ENCODE data around the gene ZFP36L1. TPM values are rescaled to one million over a fixed set of nuclear protein-coding genes. Genes with fewer than 3 reads are reported as not detected.

Gene ZFP36L1, protein sequence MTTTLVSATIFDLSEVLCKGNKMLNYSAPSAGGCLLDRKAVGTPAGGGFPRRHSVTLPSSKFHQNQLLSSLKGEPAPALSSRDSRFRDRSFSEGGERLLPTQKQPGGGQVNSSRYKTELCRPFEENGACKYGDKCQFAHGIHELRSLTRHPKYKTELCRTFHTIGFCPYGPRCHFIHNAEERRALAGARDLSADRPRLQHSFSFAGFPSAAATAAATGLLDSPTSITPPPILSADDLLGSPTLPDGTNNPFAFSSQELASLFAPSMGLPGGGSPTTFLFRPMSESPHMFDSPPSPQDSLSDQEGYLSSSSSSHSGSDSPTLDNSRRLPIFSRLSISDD
- total RNA-seq, result 151 TPM

DNA sequence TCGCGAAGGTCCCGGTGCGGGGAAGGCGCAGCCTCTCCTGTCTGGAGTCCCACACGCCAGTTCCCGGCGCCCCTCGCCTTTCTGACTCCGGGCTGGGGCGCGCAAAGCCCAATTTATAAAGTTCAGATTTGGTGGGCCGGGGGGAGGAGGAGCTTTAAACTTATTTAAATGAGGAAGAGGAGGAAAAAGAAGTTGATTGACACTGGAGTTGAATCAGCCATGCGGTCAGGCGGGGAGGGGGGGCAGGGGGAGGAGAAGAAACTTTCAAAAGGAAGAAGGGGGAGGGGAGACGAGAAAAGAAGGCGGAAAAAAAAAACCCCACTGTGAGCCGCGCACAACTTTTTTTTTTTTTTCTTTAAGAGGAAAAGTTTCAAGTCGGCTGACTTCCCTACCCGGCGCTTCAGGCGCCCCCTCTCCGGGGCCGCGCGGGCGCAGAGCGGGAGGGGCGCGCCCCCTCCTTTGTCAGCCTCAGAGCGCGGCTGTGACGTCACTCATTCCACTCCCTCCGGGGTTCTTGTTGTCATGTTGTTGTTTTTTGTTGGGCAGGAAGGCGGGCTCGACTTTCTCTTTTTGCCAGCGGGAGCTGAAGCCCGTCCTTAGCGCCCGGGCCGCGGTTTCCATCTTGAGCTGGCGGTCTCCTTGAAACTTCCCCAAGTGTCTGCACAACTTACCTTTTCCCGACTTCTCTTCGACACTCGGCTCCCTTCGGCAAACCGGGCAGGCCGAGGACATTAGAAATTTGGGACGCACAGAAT is at the start of gene ZFP36L1:
TSS of gene ZFP36L1 (minus strand) at position 89 of the 755 bp plus-strand sequence. CDS start 129 bp downstream, outside the sequence.
- peak; percentile 59 for ATAC-seq

DNA sequence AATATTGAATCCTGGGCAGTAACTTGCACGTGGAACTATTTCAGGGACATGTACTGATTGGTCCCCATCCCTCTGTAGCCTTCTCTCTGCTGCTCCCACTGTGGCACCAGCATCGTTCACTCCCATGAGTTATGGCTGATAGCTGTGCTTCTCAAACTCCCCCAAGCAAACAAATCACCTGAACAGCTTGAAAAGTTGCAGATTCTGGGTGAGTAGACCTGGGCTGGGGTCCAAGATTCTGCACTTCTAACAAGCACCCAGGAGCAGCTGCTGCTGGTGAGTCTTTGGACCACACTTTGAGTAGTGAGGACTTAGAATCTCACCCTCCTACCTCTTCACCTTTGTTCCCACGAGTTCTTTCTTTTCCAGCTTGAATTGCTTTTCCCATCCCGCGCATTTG is 49.4 kb upstream of the ZFP36L1 start:
- no peak for ATAC-seq

- ATAC-seq, result no peak
These were observed 48.3 kb upstream of the ZFP36L1 start for GRCh38 chr14:68841016-68841809.

DNA sequence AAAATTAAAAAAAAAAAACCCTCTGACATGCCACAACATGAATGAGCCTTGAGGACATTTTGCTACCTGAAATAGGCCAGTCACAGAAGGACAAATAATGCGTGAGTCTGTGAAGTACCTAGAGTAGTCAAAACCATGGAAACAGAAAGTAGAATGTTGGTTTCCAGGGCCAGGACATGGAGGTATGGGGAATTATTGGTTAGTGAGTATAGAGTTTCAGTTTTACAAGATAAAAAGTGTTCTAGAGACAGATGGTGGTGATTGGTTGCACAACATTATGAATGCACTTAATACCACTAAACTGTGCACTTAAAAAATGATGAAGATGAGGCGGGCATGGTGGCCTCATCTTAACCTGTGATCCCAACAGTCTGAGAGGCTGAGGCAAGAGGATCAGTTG is 47.6 kb upstream of the ZFP36L1 start:
- no peak for ATAC-seq

DNA sequence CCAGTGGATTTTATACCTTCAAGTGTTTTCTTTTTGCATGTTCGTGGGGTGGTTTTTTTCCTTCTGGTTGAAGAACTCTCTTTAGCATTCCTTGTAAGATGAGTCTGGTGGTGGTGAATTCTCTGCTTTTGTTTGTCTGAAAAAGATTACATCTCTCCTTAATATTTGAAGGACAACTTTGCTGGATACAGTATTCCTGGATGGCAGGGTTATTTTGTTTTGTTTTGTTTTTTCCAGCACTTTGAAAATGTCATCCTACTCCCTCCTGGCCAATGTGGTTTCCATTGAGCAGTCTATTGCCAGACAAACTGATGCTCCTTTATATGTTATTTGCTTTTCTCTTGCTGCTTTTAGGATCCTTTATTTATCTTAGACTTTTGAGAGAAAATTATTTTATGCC is 43.2 kb upstream of the ZFP36L1 start:
- no peak for ATAC-seq

- ATAC-seq, result no peak
These were observed 41.9 kb upstream of the ZFP36L1 start for GRCh38 chr14:68834816-68835215.

GRCh38 chr14:68828698-68829097 is 35.8 kb upstream of the ZFP36L1 start:
- no peak for ATAC-seq

GRCh38 chr14:68825729-68826128 is 32.9 kb upstream of the ZFP36L1 start:
- ATAC-seq, result no peak

DNA sequence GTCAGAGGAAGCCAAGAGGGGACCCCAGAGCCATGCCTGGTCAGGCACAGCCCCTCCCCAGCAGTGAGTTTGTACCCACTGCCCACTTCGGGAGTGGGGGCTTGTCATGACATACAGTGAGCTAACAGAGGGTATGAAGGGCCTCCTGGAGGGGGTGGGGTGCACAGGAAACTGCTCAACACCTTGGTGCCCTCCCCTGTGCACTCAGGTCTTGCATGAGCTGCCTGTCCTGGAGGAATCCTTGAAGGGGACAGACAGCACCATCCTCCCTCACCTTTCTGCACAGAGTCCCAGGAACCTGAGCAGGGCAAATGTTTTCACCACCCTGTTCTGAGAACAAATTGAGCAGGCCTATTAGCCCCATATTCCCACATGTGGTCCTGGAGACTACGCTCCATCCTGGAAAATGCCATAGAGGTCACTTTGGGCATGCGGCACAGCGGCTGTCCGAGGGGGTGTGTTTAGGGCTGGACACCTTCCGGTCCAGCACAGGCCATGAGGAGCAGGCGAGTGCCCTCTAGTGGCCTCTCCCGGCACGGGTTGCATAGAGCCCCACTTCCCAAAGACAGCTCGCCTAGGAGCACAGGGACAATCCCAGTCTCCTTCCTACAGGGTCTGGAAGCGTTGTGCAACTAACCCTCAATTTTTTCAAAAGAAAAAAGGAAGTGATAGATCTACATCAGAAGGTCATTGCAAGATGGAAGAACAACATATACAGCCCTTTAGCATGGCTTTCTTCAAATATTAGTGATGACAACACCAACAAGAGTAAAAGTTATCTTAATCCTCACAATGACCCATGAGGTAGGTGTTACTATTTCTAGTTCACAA is 31.9 kb upstream of the ZFP36L1 start:
- ATAC-seq, result peak; percentile 65

DNA sequence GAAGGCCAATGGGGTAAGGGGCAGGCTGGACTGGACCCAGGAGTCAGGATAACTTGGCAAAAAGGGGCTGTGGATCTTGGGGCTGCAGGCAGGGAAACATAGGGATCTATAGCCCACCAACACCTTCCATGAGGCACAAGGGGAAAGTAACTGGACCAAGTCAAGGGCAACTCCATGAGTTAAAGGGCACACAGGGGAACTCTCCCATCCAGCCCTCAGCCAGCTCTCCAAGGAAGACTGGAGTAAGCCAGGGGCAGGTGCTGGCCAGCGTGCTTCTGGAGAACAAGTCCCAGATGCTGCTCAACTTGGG is 31.3 kb upstream of the ZFP36L1 start:
- ATAC-seq, result no peak

GRCh38 chr14:68823434-68824206 is 30.8 kb upstream of the ZFP36L1 start:
- ATAC-seq, result no peak

GRCh38 chr14:68822926-68823325 is 30.1 kb upstream of the ZFP36L1 start:
- ATAC-seq, result no peak

DNA sequence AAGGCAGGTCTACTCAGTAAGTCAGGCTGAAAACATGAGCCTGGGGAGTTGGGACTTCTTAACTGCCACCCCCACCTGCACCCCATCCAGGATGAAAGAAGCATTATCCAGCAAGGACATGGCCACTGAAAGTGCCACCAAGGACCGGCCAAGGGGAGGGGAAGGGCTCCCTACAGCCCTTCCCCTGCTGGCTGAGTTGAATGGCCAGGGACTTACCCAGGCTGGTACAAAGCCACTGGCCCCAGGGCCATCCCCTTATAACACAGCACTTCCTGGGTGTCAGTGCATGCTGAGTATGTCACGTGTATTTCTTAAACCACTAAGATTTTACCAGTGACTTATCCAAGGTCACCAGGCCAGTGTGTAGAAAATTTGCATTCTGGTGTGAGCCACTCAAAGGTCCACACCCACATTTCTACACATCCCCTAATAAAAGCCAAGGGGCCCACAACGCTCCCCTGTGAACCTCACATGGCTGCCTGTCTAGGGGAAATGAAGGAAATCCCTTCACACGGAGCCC is 29.3 kb upstream of the ZFP36L1 start:
- ATAC-seq, result peak; percentile 22

GRCh38 chr14:68820999-68821683 is 28.3 kb upstream of the ZFP36L1 start:
- no peak for ATAC-seq

DNA sequence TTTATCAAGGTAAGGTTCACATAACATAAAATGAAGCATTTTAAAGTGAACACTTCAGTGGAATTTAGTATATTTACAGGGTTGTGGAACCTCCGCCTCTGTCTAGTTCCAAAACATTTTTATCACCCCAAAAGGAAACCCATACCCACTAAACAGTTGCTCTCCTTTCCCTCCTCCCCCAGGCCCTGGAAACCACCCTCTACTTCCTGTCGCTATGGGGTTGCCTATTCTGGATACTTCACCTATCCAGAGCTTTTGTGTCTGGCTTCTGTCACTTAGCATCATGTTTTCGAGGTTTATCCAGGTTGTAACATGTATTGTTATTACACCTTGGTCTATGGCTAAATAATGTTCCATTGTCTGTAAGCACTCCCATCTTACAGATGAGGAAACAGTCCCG is 27.7 kb upstream of the ZFP36L1 start:
- ATAC-seq, result no peak

DNA sequence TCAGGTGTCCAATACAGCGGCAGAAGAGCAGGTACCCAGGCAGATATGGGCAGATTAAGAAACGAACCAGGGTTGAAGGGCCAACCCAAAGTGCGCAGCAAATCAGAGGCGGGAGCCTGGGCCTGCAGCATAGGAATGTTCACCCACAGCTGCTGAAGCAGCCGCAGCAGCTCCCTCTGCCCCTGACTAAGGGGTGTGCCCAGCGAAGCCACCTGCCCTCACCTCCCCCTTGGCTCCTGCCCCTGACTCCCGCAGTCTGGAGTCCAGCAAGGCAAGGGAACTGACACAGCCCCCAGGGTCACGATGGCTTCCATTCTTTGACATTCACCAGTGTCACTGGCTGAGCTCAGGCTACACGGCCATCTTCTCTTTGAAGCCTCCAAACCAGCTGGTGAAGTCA is 27.3 kb upstream of the ZFP36L1 start:
- ATAC-seq, result no peak

DNA sequence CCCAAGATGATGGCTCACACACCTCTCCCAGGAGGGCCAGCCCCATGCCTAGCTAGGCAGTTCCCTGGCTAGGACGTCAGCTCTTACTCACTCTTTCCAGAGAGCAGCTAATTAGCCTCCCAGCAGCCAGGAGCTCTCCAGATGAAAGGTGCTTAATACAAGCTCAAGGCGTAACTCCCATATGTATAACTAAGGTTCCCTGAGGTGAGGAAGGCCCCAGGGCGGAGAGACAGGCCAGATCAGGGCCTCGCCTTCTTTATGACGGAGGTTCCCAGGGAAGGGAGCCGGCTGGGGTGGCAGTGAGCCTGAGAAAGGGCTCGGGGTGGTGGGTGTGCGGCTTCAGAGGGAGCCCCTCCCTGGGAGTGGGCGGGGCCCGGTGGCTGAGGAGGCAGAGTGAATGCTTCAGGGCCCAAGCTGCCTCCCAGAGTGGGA is 26.4 kb upstream of the ZFP36L1 start:
- peak; percentile 82 for ATAC-seq

DNA sequence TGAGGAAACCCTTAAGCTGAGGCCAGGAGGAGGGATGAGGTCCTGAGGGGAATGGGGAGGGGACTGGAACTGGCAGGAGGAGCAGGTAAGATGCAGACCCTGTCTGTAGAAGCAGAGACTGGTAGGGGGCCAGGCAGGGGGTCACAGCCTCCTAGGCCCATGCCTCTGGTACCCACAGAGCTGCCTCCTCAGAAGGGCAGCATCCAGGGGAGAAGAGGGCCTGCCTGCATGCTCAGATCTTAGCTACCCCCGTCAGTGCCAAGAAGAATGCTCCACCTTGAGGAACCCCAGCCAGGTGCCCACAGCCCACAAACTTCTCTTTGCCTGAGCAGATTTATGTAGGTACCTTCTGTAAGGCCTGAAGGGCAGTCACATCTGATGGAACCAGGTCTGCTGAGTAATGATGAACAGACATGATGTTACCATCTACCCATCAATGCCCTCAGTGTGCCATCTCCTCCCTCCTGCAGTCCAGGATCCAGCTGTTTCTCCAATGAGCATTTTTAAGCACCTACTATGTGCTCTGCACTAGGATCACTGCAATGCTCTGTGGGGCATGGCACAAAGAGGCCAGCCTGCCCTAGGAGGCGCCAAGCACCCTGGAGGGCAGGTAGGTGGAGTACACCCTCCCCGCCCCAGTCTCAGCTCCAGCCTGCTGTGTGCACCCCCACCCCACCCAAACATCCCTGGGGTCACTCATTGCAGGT is 24.8 kb upstream of the ZFP36L1 start:
- no peak for ATAC-seq

GRCh38 chr14:68816943-68817430 is 24.1 kb upstream of the ZFP36L1 start:
- ATAC-seq, result no peak
